GM23248 (cell line): ENCODE results near the gene MC1R. TPM values are rescaled to one million over a fixed set of nuclear protein-coding genes. Genes with fewer than 3 reads are reported as not detected.
A peak's percentile ranks its signal among the peaks of the same experiment; 100 is the strongest.

Source experiments
- DNase-seq: peaks from one replicate; pipeline ENCODE4 v3.0.0-alpha.2; 2015
- H2AFZ ChIP-seq: fragments of 200-600 bp; sonication (generic); 2 replicates; pipeline ENCODE4 v1.6.1; 2016; ENCODE audit warnings: antibody characterized with exemption
- H3F3A ChIP-seq: fragments of 200-600 bp; sonication (generic); 2 replicates; pipeline ENCODE4 v1.6.1; 2016; ENCODE audit warnings: mild to moderate bottlenecking, antibody characterized with exemption, mixed run types; ENCODE audit not compliant: insufficient read depth
- H3K27ac ChIP-seq: fragments of 200-600 bp; sonication (generic); 2 replicates; pipeline ENCODE4 v1.5.1; 2016; ENCODE audit warnings: mild to moderate bottlenecking
- H3K27me3 ChIP-seq: fragments of 200-600 bp; sonication (generic); replicated peaks from 2 replicates; pipeline ENCODE4 v1.6.1; 2016; ENCODE audit warnings: mild to moderate bottlenecking; ENCODE audit not compliant: insufficient read depth
- H3K36me3 ChIP-seq: fragments of 200-600 bp; sonication (generic); 2 replicates; pipeline ENCODE4 v1.6.1; 2016; ENCODE audit warnings: low read depth, mild to moderate bottlenecking
- H3K4me1 ChIP-seq: fragments of 200-600 bp; sonication (generic); 2 replicates; pipeline ENCODE4 v1.6.1; 2016; ENCODE audit warnings: mild to moderate bottlenecking; ENCODE audit not compliant: insufficient read depth
- H3K4me2 ChIP-seq: fragments of 200-600 bp; sonication (generic); one replicate; pipeline ENCODE4 v1.6.1; 2016; ENCODE audit warnings: mild to moderate bottlenecking; ENCODE audit not compliant: unreplicated experiment
- H3K4me3 ChIP-seq: fragments of 200-600 bp; sonication (generic); 2 replicates; pipeline ENCODE4 v1.5.1; 2016; ENCODE audit warnings: mild to moderate bottlenecking
- H3K79me2 ChIP-seq: fragments of 200-600 bp; sonication (generic); 2 replicates; pipeline ENCODE4 v1.6.1; 2016; ENCODE audit warnings: mild to moderate bottlenecking; ENCODE audit not compliant: insufficient read depth
- H3K9ac ChIP-seq: fragments of 200-600 bp; sonication (generic); 2 replicates; pipeline ENCODE4 v1.6.1; 2016; ENCODE audit warnings: mild to moderate bottlenecking
- H3K9me2 ChIP-seq: fragments of 200-600 bp; sonication (generic); 2 replicates; pipeline ENCODE4 v1.6.1; 2016; ENCODE audit warnings: mixed run types, mild to moderate bottlenecking, moderate library complexity; ENCODE audit not compliant: insufficient read depth
- H3K9me3 ChIP-seq: fragments of 200-600 bp; sonication (generic); one replicate; pipeline ENCODE4 v1.6.1; 2017; ENCODE audit warnings: low read depth
- H4K20me1 ChIP-seq: fragments of 200-600 bp; sonication (generic); 2 replicates; pipeline ENCODE4 v1.6.0; 2016; ENCODE audit not compliant: insufficient read depth
- EZH2 ChIP-seq: fragments of 200-600 bp; sonication (generic); IDR thresholded peaks from 2 replicates; pipeline ENCODE4 v1.6.1; 2018; ENCODE audit warnings: antibody characterized with exemption, mild to moderate bottlenecking; ENCODE audit not compliant: insufficient read depth, poor library complexity, severe bottlenecking
- EZH2phosphoT487 ChIP-seq: fragments of 200-600 bp; sonication (generic); IDR thresholded peaks from 2 replicates; pipeline ENCODE4 v1.6.1; 2018; ENCODE audit warnings: antibody characterized with exemption, moderate library complexity, mild to moderate bottlenecking, low read depth; ENCODE audit not compliant: insufficient read depth
- WGBS, 2 experiments: methylation state at CpG; one replicate each; pipeline ENCODE4 v1.1.6; 2015 to 2017; ENCODE audit warnings: low lambda C conversion rate in 2 of 2, low coverage in 1 of 2; ENCODE audit errors: missing lambda C conversion rate in 2 of 2; 5-methylcytosine and 5-hydroxymethylcytosine counted together
- in situ Hi-C: fragments of 300-500 bp; cut with MboI; formaldehyde crosslinking; loops from 2 replicates; pipeline ENCODE4 v1.15.0; 2020
- polyA plus RNA-seq: library from polyadenylated mRNA; unstranded; fragments of >200 nt; fragmentation: Nextera tagmentation; extraction: Ambion mirVana; gene quantifications from 2 replicates; pipeline ENCODE4 v1.2.1, GENCODE V29; 2016
- total RNA-seq: library from RNA; depleted of rRNA; stranded (reverse); fragments of >200 nt; shearing (Covaris generic); gene quantifications from 2 replicates; pipeline ENCODE4 v1.2.3, GENCODE V29; 2014

The MC1R gene
- total and polyA plus RNA-seq, 2 experiments from 2014 or later: 3.8 to 5.6 TPM

GRCh38 chr16:89904606-89905510 lies 13.8 kb upstream of the MC1R start:
- Histone ChIP-seq H3K4me2 (no peak overlapping the region), H3K27ac (no peak overlapping the region), H3K4me1 (0 out of 2 replicates have a peak, but pooled peaks cover under 1% of the 10 kb centered on the region), H3F3A (no peaks in the 10 kb centered on the region), H2AFZ (no peak overlapping the region), H3K4me3 (no peak overlapping the region), H3K9me3 (no peaks in the 10 kb centered on the region), H4K20me1 (no peaks in the 10 kb centered on the region), H3K36me3 (peaks cover 21% of the 10 kb centered on the region; the same call in 1 of the 2 replicates), H3K27me3 (no peaks in the 10 kb centered on the region), H3K9me2 (no peaks in the 10 kb centered on the region), H3K79me2 (peaks cover 10% of the 10 kb centered on the region; the same call in 1 of the 2 replicates), H3K9ac (no peak overlapping the region)
- no peak for DNase-seq
- TF ChIP-seq EZH2phosphoT487 (no peak), EZH2 (no peak)
- 84 to 88% methylated on average over 30 of the region's 31 CpGs for WGBS, 2 experiments
- in situ Hi-C loops: no loop called here

DNA sequence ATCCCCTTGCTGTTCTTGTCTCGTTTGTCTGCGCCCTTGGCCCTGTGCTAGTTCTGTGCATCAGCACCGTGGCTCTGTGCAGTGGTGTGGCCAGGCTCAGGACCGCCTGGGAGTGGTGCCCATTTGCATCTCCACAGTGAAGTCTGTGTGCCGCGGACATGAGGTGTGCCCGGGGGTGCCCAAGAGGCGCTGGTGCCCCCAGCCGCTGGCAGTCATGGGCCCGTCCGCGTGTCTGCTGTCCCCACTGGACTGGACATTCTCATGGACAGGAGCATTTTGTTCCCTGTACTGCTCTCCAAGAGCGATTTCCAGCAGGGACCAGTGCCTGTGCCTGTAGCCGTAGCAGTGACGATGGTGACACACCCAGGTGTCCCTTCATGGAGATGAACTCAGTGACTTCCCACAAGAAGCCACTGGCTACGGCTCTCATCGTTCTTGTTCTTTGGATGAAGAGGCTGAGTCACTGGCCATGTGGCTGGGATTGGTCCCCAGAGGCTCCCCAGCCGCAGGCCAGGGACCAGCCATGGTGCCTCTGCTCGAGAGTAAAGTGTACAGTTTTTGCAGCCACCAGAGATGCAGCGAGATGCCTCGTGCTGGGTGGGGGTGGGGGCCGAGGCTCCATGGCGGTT lies 13.0 kb upstream of the MC1R start:
- Histone ChIP-seq H3K27ac (no peak overlapping the region), H3K4me3 (no peak overlapping the region), H4K20me1 (no peaks in the 10 kb centered on the region), H3K4me1 (0 out of 2 replicates have a peak, but pooled peaks cover 4% of the 10 kb centered on the region), H3K79me2 (peaks cover 3% of the 10 kb centered on the region; the same call in 1 of the 2 replicates), H3K9me2 (no peaks in the 10 kb centered on the region), H3K36me3 (peaks cover 18% of the 10 kb centered on the region; the same call in 1 of the 2 replicates), H3K27me3 (no peaks in the 10 kb centered on the region), H2AFZ (no peak overlapping the region), H3K9ac (no peak overlapping the region), H3K4me2 (no peak overlapping the region), H3F3A (no peaks in the 10 kb centered on the region), H3K9me3 (no peaks in the 10 kb centered on the region)
- in situ Hi-C loops: no loop called here
- TF ChIP-seq EZH2 (no peak), EZH2phosphoT487 (no peak)
- 88 to 92% methylated on average over 22 to 23 of the region's 23 CpGs for WGBS, 2 experiments
- DNase-seq: peak; percentile 30

DNA sequence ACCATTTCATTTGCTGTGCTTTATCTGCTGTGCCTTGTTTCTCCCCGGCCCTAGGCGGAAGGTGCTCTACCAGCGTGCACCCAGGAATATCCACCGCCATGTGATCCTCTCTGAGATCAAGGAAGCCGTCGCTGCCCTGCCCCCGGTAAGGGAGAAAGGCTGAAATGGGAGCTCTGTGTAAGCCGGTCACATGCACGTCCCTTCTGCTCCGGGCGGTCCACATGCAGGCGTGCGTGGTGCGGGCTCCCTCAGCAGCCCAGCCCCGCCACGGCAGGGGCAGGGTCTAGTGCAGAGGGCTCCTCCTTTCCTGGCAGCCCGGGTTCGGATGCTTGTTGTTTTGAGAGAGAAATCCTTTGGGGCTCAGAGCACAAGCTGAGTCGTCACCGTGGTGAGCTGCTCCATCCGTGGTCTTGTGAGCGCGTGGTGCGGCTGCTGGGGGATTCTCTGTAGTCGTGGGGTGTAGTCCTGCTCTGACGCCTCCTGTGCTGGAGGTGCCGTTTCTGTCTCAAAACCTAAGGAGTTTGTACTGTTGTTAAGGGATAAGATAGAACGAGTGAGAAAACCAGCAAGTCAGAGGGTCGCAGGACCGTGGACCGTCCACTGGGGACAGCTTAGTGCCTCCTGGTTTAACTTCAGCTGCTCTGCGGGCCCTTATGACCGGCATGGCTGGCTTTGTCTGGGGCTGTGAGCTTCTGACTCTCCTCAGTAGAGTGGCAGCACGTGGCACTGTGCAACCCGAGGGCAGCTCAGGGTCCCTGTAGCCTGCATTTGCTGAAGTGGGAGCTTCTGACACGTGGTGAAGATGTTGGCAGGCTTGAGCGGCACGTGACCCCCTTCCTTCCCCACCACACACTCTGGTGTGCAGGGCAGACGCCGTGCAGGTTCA lies 12.3 kb upstream of the MC1R start:
- H3K4me1 ChIP-seq: 0 out of 2 replicates have a peak, but pooled peaks cover 4% of the 10 kb centered on the region
- in situ Hi-C loops: no loop called here
- no peak overlapping the region for H3K4me2 ChIP-seq
- no peak overlapping the region for H3K27ac ChIP-seq
- DNase-seq: no peak
- H2AFZ ChIP-seq: no peak overlapping the region
- H4K20me1 ChIP-seq: no peaks in the 10 kb centered on the region
- H3F3A ChIP-seq: no peaks in the 10 kb centered on the region
- 96 to 98% methylated on average over 39 to 40 of the region's 40 CpGs for WGBS, 2 experiments
- H3K79me2 ChIP-seq: no peaks in the 10 kb centered on the region
- no peaks in the 10 kb centered on the region for H3K9me3 ChIP-seq
- H3K27me3 ChIP-seq: no peaks in the 10 kb centered on the region
- TF ChIP-seq EZH2phosphoT487: no peak
- no peak for TF ChIP-seq EZH2
- H3K9me2 ChIP-seq: no peaks in the 10 kb centered on the region
- H3K36me3 ChIP-seq: peaks cover 20% of the 10 kb centered on the region; the same call in 1 of the 2 replicates
- no peak overlapping the region for H3K9ac ChIP-seq
- H3K4me3 ChIP-seq: no peak overlapping the region
